Measurements from ENCODE around the gene OXER1.

GRCh38 chr2:42762823-42763804, 821 bp downstream of the OXER1 start:
- TF ChIP-seq CTCF (conservative IDR thresholded peaks at IDR 0.05) (no peak), ZFX (IDR thresholded peaks at IDR 0.05) (no peak)

Measured in C4-2B (cell line).